GM12872 (cell line): ENCODE results near the gene ADTRP.

ENCODE experiments used
- TF ChIP-seq, protein P1 (sequence below): IDR thresholded peaks from 3 replicates; pipeline ENCODE4 v1.5.1; 2011; ENCODE audit warnings: low read depth, mild to moderate bottlenecking, low read length, moderate library complexity; ENCODE audit not compliant: insufficient read depth

The ADTRP gene

DNA sequence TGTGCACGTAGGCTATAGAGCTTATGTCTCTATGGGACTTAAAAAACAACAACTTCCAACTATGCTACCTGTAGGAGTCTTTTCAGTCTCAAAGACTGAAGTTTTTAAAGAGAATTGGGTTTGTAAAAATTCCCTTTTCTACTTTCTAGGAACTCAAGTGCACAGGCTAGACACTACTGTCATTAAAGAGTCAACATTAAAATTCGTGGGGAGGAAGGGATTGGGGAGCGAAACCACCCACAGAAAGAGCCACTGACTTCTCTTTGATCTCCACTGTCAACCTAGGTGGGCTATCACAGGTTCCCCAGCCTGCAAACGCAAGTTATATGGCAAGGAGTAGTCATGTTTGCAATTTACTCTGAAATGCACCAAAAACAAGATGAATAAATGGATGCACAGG is 37.7 kb downstream of the ADTRP start:
- TF ChIP-seq, protein P1, sequence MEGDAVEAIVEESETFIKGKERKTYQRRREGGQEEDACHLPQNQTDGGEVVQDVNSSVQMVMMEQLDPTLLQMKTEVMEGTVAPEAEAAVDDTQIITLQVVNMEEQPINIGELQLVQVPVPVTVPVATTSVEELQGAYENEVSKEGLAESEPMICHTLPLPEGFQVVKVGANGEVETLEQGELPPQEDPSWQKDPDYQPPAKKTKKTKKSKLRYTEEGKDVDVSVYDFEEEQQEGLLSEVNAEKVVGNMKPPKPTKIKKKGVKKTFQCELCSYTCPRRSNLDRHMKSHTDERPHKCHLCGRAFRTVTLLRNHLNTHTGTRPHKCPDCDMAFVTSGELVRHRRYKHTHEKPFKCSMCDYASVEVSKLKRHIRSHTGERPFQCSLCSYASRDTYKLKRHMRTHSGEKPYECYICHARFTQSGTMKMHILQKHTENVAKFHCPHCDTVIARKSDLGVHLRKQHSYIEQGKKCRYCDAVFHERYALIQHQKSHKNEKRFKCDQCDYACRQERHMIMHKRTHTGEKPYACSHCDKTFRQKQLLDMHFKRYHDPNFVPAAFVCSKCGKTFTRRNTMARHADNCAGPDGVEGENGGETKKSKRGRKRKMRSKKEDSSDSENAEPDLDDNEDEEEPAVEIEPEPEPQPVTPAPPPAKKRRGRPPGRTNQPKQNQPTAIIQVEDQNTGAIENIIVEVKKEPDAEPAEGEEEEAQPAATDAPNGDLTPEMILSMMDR: no peak

DNA sequence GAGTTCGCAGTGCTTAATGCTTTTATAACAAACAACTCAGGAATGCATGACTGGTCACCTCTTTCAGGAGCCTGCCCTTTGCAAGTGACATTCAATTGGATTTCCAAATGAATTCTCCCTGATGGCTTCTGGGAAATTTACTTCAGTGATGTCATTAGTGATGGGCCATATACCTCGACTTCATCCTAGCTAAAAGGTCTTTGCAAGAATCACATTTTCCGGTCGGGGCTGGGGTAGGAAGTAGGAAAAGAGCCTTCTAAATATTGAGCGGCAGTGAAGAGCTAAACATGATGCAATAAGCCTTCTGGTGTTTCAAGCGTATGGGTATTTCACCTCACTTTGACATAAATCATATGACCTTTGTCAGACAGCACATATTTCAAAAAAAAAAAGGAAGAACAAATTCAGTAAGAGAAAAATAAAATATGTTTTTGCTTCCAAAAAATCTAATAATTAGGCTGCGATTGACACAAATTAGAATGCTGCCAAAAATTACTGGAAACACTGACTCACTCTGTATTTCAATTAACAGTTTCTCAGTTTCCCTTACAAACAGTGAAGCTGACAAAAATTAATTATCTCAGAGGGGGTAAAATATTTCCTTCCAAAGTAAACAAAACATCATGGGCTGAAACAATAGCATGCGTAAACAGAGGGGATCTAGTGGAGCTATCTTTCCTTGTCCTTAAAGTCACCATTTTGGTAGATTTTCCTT is 39.8 kb downstream of the ADTRP start:
- TF ChIP-seq, protein P1: no peak

DNA sequence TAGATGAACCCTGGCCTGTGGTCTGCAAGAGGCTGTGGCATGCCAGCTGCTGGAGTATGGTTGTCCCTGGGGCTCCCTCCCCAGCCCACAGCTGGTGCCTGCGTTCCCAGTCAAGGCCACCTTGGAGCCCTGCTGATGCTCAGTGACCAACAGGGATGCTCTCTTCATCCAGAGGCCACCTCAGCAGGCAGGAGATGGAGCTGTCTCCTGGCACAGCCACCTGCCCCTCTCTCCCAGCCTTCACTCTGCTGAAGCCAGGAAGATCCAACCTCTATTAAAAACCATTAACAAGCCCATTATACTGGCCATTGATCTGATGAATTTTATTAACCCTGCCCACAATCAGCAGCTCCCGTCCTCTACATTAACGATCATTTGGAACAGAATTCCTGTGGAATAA is 40.4 kb downstream of the ADTRP start:
- TF ChIP-seq, protein P1: no peak

DNA sequence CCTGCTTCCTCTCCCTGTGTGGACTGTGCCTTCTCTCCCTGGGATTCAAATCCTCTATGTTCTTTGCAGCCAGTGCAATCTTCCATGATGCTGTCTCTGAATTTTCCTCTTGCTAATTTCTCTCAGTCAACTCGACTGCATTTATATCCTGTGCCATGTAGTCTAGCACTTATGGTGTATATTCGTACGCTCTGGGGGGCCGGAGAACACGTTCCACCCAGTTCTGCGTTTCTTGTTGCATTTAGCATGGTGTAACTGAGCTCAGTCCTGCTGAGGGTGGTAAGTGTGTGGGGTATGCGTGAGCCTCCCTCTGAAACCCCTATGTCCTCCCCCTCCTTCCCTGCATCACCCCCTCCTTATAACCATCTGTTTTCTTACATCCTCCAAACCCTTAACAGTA is 42.0 kb downstream of the ADTRP start:
- TF ChIP-seq, protein P1: no peak

DNA sequence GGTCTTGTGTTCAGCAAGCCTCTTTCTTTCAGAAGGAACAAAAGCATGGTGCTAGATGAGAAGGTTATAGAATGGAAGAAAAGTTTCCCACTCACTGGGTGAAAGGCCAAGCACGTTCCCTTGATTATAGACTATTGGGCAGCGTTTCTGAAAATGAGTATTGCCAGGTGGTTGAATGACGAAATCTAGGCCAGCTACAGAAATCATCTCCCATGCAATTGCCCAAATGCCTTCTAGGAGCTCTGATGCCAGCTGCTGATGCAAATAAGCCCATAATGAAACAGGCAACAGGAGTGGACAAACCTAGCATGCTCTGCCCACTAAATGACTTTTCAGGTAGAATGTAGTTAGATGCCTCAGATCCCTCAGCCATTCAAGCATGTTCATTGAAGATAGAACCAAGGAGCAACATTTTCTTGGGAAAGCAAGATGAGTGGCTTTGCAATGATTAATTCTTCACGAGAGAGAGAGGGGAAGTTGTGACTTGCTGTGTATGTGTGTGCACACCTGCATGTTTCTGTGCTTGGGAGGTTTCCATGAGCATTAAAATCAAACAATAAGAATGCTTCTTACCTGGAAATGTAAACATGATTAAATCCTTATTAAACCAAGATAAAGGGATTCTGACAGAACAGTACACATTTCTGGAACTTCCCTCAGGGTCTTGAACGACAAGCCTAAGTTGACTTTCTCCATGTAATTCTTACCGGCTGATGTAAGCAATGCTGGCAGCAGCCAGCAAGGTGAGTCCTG is 43.6 kb downstream of the ADTRP start:
- TF ChIP-seq, protein P1: no peak

DNA sequence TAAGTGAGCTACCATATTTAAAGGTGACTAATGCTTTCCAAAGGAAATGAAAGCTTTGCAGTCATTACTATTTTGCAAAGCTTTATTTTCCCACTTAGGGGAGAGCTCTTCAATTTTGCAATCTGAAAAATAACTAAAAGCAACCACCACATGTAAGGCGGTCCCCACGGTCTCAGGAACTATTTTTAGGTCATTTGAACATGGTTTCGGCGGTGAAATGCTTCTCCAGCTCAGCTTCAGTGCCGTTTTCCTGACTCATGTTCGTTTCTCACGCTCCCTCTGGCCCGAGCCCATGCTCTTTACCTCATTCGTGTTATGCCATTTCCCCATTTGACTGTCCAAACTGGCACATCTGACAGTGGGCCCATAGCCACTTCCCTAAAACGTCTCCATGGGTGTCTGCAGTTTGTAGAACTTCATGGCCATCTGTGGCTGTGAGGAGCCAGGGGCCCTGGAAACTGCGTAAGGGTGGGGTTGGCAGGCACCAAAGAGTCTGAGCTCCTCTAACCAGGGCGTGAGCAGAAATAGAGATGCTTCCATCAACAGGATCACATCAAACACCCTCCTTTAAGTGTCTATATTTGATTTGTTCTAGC is 46.5 kb downstream of the ADTRP start:
- TF ChIP-seq, protein P1: no peak

DNA sequence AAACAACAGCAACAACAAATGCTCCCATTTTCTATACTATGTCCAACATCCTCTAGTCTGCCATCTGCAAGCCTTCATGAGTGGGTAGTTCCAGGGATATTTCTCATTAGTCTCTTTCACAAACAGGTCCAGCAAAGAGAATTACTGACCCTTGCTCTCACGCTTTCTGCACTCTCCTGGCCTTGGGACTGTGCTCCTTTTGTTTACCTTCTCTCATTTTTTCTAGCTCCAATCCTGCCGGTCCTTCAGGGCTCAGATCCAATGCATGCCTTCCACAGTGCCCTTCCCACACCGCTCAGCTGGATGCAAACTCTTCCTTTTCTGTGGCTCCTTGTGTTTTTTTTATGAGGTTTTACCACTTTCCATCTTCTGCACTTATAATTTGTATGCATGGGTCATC is 47.2 kb downstream of the ADTRP start:
- TF ChIP-seq, protein P1: no peak
